HUES48 (cell line): Measurements from ENCODE around the gene ALS2CL.

Source experiments
- H3K27ac ChIP-seq: one replicate; pipeline ENCODE4 v1.7.0; 2013; ENCODE audit warnings: low read depth, low read length, inconsistent platforms
- H3K27me3 ChIP-seq: 2 replicates; pipeline ENCODE4 v1.6.1; 2013; ENCODE audit warnings: mild to moderate bottlenecking, low read length; ENCODE audit not compliant: control insufficient read depth, insufficient read depth
- H3K36me3 ChIP-seq: 2 replicates; pipeline ENCODE4 v1.6.1; 2013; ENCODE audit warnings: low read length; ENCODE audit not compliant: control insufficient read depth, insufficient read depth
- H3K4me1 ChIP-seq: 2 replicates; pipeline ENCODE4 v1.6.1; 2013; ENCODE audit warnings: mild to moderate bottlenecking, low read length; ENCODE audit not compliant: control insufficient read depth, insufficient read depth
- H3K4me3 ChIP-seq: 2 replicates; pipeline ENCODE4 v1.5.1; 2013; ENCODE audit warnings: mild to moderate bottlenecking, low read depth, low read length
- H3K9ac ChIP-seq: 2 replicates; pipeline ENCODE4 v1.6.1; 2013; ENCODE audit warnings: mild to moderate bottlenecking, low read depth, low read length, moderate library complexity
- H3K9me3 ChIP-seq: 2 replicates; pipeline ENCODE4 v1.6.1; 2013; ENCODE audit warnings: low read length; ENCODE audit not compliant: control insufficient read depth, insufficient read depth

Gene ALS2CL

GRCh38 chr3:46729038-46729437 is 35.6 kb upstream of the ALS2CL start:
- H3K36me3 ChIP-seq: no peaks in the 10 kb centered on the region
- H3K9me3 ChIP-seq: no peaks in the 10 kb centered on the region
- H3K4me3 ChIP-seq: no peak overlapping the region
- no peak overlapping the region for H3K27ac ChIP-seq
- peaks cover 13% of the 10 kb centered on the region for H3K4me1 ChIP-seq
- no peaks in the 10 kb centered on the region for H3K27me3 ChIP-seq
- H3K9ac ChIP-seq: no peak overlapping the region

DNA sequence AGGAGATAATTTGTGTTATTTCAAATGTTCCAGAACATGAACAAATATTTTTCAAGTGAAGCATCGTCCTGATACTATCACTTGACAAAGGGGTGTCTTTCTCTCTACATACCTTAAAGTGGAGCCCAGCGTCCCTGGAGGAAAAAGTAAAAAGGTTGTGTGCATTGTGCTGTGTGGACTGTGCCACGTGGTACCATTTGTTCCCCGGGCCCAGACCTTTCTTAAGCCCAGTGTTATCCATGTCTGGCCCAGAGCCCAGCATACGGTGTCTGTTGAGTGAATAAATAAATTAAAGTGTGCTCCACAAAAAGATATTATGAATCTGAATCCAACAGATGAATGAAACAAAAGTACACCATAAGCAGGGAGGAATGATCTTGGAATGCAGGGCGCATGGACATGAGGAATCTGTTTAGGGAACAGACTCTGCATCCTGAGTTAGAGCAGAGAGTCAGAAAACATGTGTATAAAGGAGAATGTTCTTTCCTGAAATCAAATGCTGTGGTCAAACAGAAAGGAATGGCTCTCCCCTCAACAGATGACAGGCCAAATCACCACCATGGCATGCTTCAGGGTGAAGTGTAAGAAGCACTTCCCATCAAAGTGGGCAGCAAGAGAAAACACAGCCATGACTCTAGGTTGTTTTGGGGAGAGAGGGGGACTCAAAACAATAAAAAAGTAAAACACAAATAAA is 32.3 kb upstream of the ALS2CL start:
- H3K9me3 ChIP-seq: no peaks in the 10 kb centered on the region
- no peak overlapping the region for H3K9ac ChIP-seq
- H3K4me3 ChIP-seq: no peak overlapping the region
- H3K4me1 ChIP-seq: peaks cover 13% of the 10 kb centered on the region
- H3K27me3 ChIP-seq: no peaks in the 10 kb centered on the region
- no peak overlapping the region for H3K27ac ChIP-seq
- H3K36me3 ChIP-seq: no peaks in the 10 kb centered on the region

- no peak overlapping the region for H3K27ac ChIP-seq
- H3K36me3 ChIP-seq: no peaks in the 10 kb centered on the region
- H3K27me3 ChIP-seq: no peaks in the 10 kb centered on the region
- H3K9ac ChIP-seq: no peak overlapping the region
- H3K9me3 ChIP-seq: no peaks in the 10 kb centered on the region
- H3K4me1 ChIP-seq: peaks cover 13% of the 10 kb centered on the region
- no peak overlapping the region for H3K4me3 ChIP-seq
These were observed 30.9 kb upstream of the ALS2CL start for GRCh38 chr3:46724424-46724823.

DNA sequence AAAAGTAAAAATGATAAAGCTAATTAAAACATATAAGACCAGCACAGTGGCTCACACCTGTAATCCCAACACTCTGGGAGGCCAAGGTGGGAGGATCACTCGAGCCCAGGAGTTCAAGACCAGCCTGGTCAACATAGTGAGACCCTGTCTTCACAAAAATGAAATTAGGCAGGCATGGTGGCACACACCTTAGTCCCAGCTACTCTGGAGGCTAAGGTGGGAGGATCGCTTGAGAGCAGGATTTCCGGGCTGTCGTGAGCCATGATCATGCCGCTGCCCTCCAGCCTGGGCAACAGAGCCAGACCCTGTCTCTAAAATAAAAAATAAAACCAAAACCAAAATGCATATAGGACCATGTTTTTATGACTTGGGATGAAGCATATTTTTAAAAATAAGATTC is 29.0 kb upstream of the ALS2CL start:
- no peak overlapping the region for H3K4me3 ChIP-seq
- H3K9ac ChIP-seq: no peak overlapping the region
- no peaks in the 10 kb centered on the region for H3K36me3 ChIP-seq
- no peaks in the 10 kb centered on the region for H3K27me3 ChIP-seq
- peaks cover 10% of the 10 kb centered on the region; the same call in 1 of the 2 replicates for H3K4me1 ChIP-seq
- H3K9me3 ChIP-seq: no peaks in the 10 kb centered on the region
- H3K27ac ChIP-seq: no peak overlapping the region

- H3K9ac ChIP-seq: no peak overlapping the region
- no peaks in the 10 kb centered on the region for H3K9me3 ChIP-seq
- no peaks in the 10 kb centered on the region for H3K36me3 ChIP-seq
- no peak overlapping the region for H3K4me3 ChIP-seq
- H3K4me1 ChIP-seq: peaks cover 1% of the 10 kb centered on the region; the same call in 1 of the 2 replicates
- no peaks in the 10 kb centered on the region for H3K27me3 ChIP-seq
- H3K27ac ChIP-seq: no peak overlapping the region
These were observed 27.5 kb upstream of the ALS2CL start for GRCh38 chr3:46721009-46721408.

DNA sequence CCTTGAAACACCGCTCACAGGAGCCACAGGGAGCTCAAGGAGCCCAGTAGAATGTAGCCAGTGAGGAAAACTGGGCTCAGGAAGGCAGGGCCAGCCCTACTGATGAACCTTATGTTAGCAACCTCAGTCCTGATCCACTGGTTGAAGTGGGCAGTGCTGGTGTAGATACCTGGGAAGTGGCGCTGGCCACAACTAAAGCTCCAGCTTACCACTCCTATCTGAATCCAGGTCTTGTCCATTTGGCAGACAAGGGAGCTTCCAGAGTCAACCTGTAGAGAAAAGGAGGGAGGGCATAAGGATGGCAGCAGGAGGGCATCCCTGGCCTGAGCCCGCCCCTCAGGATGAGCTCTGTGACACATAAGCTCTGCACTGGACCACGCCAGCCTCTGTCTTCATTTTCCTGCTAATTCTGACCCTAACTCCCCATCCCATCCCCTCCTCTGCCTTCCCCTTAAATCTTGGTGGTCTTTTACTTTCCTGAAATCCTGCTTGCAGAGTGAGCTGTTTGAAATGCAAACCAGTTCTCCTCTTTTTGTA is 26.3 kb upstream of the ALS2CL start:
- Histone ChIP-seq H3K27ac (no peak overlapping the region), H3K27me3 (no peaks in the 10 kb centered on the region), H3K9ac (no peak overlapping the region), H3K4me1 (no peaks in the 10 kb centered on the region), H3K9me3 (no peaks in the 10 kb centered on the region), H3K36me3 (no peaks in the 10 kb centered on the region), H3K4me3 (no peak overlapping the region)

GRCh38 chr3:46719044-46719565 is 25.6 kb upstream of the ALS2CL start:
- Histone ChIP-seq H3K4me3 (no peak overlapping the region), H3K4me1 (no peaks in the 10 kb centered on the region), H3K27ac (no peak overlapping the region), H3K9ac (no peak overlapping the region), H3K9me3 (no peaks in the 10 kb centered on the region), H3K27me3 (no peaks in the 10 kb centered on the region), H3K36me3 (no peaks in the 10 kb centered on the region)

DNA sequence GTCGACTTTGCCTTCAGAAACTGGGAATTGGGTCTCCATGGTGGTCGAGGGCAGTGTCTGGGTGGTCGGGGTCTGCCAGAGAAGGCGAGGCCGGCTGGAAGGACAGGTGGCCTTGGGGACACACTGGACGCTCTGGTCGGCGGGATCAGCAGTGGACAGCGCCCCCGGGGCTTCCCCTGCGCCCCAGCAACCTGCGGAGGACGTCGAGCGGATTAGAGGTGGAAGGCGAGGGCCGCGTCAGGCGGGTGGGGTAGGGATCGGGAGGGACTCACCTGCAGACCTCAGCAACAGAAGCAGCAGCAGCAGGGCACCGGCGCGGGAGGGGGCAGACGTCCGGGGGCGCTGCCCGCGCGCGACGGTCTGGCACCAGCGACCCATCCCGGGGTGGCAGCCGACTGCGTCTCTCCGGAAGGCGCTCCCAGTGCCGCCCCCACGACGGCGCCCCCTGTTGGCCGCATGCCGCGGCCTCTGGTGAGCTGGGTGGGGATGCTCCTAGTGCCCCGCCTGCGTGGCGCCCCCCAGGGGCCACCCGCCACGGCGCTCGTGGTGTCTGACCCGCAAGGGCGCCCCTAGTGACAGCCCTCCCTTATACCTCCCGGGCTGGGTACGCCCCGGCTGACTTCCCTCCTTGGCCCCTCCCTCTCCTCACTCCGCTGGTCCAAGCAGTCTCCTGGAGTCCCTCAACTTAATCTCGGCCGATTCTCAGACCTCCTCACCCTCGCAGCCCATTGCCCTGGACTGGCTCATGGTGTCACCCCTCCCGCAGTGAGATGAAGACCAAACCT is 24.2 kb upstream of the ALS2CL start, which contains the start of gene PRSS50:
Gene PRSS50 (minus strand): TSS at position 423 of the 785 bp plus-strand sequence. CDS start 45 bp downstream, at position 378.
- Histone ChIP-seq H3K9me3 (no peaks in the 10 kb centered on the region), H3K27me3 (no peaks in the 10 kb centered on the region), H3K4me3 (no peak within 1 kb of the TSS), H3K36me3 (no peaks in the 10 kb centered on the region), H3K4me1 (no peaks in the 10 kb centered on the region), H3K9ac (no peak within 1 kb of the TSS), H3K27ac (no peak within 1 kb of the TSS)

DNA sequence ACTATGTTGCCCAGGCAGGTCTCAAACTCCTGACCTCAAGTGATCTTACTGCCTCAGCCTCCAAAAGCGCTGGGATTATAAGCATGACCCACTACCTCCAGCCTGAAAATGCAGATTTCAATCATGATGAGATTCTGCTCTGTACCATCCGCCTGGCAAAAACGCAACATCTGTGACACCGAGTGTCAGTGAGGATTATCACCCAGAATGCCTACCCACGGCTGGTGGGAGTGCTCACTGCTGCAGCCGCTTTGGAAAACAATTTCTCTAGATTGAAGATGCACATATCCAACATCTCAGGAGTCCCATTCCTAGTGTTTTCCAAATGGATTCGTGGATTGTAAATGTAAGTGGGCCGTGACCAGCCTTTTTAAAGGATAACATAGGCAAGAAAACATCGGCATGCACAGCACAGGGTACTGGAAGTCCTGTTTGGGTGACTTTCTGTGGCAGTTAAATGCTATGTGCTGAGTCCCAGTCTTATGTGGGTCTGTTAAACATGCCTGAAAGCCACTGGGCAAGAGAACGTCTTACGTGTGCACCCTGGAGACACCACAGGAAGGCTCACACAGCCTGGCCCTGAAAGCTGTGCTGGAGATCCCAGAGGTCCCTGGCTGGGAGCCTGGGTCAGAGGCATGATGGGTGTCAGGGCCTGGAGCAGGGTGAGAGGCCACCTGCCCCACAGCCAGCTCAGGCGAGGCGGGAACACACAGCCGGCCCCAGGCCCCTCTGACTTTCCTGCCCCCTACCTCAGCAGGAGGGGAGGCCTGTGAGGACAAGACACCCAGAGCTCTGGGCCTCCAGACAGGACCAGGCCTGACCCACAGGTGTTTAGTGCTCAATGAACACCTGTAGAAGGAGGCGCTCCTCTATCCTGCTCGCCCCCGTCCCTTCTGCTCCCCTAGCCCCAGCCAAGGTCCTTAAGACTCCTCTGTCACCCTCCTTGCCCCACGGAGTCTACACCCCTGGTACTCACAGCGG is 23.3 kb upstream of the ALS2CL start:
- H3K27ac ChIP-seq: no peak overlapping the region
- no peaks in the 10 kb centered on the region for H3K36me3 ChIP-seq
- no peaks in the 10 kb centered on the region for H3K4me1 ChIP-seq
- H3K4me3 ChIP-seq: no peak overlapping the region
- H3K9me3 ChIP-seq: no peaks in the 10 kb centered on the region
- no peaks in the 10 kb centered on the region for H3K27me3 ChIP-seq
- no peak overlapping the region for H3K9ac ChIP-seq

GRCh38 chr3:46715507-46716175 is 22.2 kb upstream of the ALS2CL start:
- Histone ChIP-seq H3K9me3 (no peaks in the 10 kb centered on the region), H3K36me3 (no peaks in the 10 kb centered on the region), H3K27ac (no peak overlapping the region), H3K27me3 (no peaks in the 10 kb centered on the region), H3K9ac (no peak overlapping the region), H3K4me3 (no peak overlapping the region), H3K4me1 (no peaks in the 10 kb centered on the region)
